Measurements from ENCODE around the gene PRICKLE3. TPM values are rescaled to one million over a fixed set of nuclear protein-coding genes. Genes with fewer than 3 reads are reported as not detected.

Gene PRICKLE3
- total RNA-seq, 1 experiment from 2014 or later, result 3.4 TPM

GRCh38 chrX:49212861-49213260 is 26.7 kb upstream of the PRICKLE3 start:
- no peak overlapping the region for H3K4me3 ChIP-seq
- no peak for DNase-seq
- H3K27me3 ChIP-seq, result no peaks in the 10 kb centered on the region
- H3K27ac ChIP-seq, result no peak overlapping the region
- H3K36me3 ChIP-seq, result no peaks in the 10 kb centered on the region
- no peaks in the 10 kb centered on the region for H3K4me1 ChIP-seq
- no peaks in the 10 kb centered on the region for H3K9me3 ChIP-seq (replicated peaks)

DNA sequence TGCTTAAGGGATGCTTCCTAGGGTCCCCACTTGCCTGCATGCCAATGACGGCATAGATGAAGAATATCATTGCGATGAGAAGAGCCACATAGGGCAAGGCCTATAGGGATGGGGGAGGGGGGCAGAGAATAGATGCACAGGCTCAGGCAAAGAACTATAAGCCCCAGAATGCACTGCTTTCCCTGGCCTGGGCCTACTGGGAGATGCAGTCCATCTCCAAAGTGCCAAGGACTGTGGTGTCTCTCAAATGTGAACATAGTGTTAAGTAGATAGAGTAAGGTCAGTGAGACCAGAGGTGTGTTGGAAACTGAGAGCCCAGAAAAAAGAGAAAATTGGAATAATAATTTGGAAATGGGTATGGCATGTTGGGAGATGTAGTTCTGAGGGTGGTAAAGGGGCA is 26.0 kb upstream of the PRICKLE3 start:
- no peaks in the 10 kb centered on the region for H3K4me1 ChIP-seq

DNA sequence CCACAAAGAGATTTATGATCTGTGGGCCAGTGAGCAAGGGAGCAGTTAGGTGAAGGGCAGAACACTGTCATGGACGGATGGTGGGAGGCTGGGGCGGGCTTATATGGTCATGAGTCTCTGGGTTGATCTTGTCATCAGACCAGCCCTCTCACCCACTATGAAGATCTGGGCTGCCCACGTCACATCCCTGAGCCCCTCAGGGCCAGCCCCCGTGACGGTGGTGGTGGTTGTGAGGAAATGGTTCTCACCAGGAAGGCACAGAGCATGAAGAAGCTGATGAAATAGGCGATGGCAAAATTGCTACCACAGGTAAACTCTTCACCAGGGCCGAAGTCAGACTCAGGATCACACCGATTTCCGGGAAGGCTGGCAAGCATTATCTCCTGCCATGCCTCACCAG is 24.9 kb upstream of the PRICKLE3 start:
- Histone ChIP-seq H3K4me1 (no peaks in the 10 kb centered on the region), H3K9me3 (replicated peaks) (no peaks in the 10 kb centered on the region), H3K27me3 (no peaks in the 10 kb centered on the region), H3K27ac (no peak overlapping the region), H3K4me3 (no peak overlapping the region), H3K36me3 (no peaks in the 10 kb centered on the region)
- DNase-seq, result no peak

More for the DNA sequence above, 26.0 kb upstream of the PRICKLE3 start:
- no peak overlapping the region for H3K4me3 ChIP-seq
- H3K9me3 ChIP-seq (replicated peaks), result no peaks in the 10 kb centered on the region
- no peak overlapping the region for H3K27ac ChIP-seq
- no peak for DNase-seq
- H3K36me3 ChIP-seq, result no peaks in the 10 kb centered on the region
- no peaks in the 10 kb centered on the region for H3K27me3 ChIP-seq

DNA sequence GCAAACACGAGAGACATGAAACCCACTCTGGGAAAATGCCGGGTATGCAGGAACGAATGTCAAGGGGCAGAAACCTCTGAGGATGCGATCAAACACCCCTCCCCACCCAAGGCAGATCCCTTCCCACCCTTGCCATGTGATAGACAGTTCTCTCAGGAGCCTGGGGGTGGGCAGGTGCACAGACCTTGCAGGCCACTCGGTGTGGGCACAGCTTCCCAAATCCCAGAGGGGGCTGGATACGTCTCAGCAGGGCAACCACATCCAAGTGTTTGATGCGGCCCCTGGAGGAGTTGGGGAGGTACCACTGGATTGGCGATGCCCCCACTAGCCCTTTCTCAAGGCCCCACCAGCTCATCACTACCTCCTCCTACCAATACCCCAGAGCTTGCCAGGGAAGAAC is 24.2 kb upstream of the PRICKLE3 start:
- no peaks in the 10 kb centered on the region for H3K4me1 ChIP-seq
- H3K36me3 ChIP-seq, result no peaks in the 10 kb centered on the region
- no peak overlapping the region for H3K27ac ChIP-seq
- H3K4me3 ChIP-seq, result no peak overlapping the region
- H3K27me3 ChIP-seq, result no peaks in the 10 kb centered on the region
- H3K9me3 ChIP-seq (replicated peaks), result no peaks in the 10 kb centered on the region
- no peak for DNase-seq

DNA sequence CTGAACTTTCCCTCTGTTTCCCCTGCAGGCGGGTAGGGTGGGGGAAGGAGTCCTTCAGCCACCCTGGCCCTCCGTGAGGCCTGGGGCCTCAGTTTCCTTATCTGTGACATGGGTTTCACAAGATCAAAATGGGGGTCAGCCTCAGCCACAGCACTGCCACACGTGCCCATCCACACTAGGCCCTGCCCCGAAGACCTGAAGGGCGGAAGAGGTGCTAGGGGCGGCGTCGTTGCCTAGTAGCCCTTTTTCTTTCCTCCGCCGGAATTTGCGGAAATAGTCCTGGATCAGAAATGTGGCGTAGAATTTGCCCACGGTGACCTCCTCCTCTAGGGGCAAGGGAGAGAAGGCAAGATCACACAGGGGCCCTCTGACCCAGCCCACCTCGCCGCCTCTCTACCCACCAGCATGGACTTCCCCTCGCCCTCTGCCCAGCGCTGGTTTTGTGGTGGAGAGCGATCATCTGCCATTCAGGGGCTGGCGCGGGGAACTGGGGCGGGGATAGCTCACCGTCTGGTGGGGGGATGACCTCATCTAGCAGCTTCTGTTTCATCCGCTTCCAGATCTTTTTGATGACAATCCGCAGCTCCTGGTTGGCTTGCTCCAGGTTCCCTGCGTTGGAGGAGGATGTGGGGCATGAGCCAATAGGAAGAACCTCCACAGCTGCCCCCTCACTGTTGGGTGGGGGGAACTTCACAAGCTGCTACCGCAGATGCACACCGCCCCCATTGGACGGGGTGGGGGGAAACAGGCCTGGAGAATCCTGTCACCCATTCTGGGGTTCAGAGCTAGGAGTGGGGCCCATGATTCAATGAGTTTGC is 23.5 kb upstream of the PRICKLE3 start:
- H3K36me3 ChIP-seq, result no peaks in the 10 kb centered on the region
- H3K27me3 ChIP-seq, result no peaks in the 10 kb centered on the region
- DNase-seq, result peak; percentile 27 to 41
- no peak overlapping the region for H3K27ac ChIP-seq
- no peaks in the 10 kb centered on the region for H3K9me3 ChIP-seq (replicated peaks)
- H3K4me1 ChIP-seq, result no peaks in the 10 kb centered on the region
- H3K4me3 ChIP-seq, result no peak overlapping the region

- no peaks in the 10 kb centered on the region for H3K4me1 ChIP-seq
- H3K9me3 ChIP-seq (replicated peaks), result no peaks in the 10 kb centered on the region
- no peak overlapping the region for H3K27ac ChIP-seq
- no peaks in the 10 kb centered on the region for H3K27me3 ChIP-seq
- H3K4me3 ChIP-seq, result no peak overlapping the region
- DNase-seq, result no peak
- H3K36me3 ChIP-seq, result no peaks in the 10 kb centered on the region
These were observed 22.2 kb upstream of the PRICKLE3 start for GRCh38 chrX:49208399-49208798.

GRCh38 chrX:49206543-49206942 is 20.4 kb upstream of the PRICKLE3 start:
- H3K4me3 ChIP-seq, result no peak overlapping the region
- no peak overlapping the region for H3K27ac ChIP-seq
- no peaks in the 10 kb centered on the region for H3K36me3 ChIP-seq
- no peaks in the 10 kb centered on the region for H3K4me1 ChIP-seq
- H3K27me3 ChIP-seq, result no peaks in the 10 kb centered on the region
- DNase-seq, result no peak
- no peaks in the 10 kb centered on the region for H3K9me3 ChIP-seq (replicated peaks)

DNA sequence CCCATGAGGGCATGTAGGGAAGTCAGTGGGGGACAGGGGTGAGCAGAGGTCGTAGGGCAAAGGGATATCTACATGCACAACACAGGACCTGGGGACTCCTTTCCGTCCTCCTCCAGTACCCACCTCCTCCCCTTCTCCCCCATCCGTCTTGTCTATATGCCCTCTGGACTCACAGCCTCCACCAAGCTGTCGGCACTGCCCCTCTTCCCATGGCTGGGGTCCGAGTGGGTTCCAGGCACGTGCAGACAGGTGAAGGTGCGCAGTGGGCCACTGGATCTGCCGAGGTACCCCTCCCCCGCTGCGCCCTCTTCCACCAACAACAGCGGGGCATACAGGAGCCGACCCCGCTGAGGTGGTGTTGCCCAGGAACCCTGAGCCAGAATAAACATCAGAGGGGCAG is 19.3 kb upstream of the PRICKLE3 start:
- DNase-seq, result no peak
- Histone ChIP-seq H3K27ac (no peak overlapping the region), H3K9me3 (replicated peaks) (no peaks in the 10 kb centered on the region), H3K4me1 (no peaks in the 10 kb centered on the region), H3K27me3 (no peaks in the 10 kb centered on the region), H3K36me3 (no peaks in the 10 kb centered on the region), H3K4me3 (no peak overlapping the region)

- H3K36me3 ChIP-seq, result no peaks in the 10 kb centered on the region
- H3K27ac ChIP-seq, result no peak overlapping the region
- H3K27me3 ChIP-seq, result no peaks in the 10 kb centered on the region
- H3K9me3 ChIP-seq (replicated peaks), result no peaks in the 10 kb centered on the region
- DNase-seq, result no peak
- H3K4me3 ChIP-seq, result no peak overlapping the region
- H3K4me1 ChIP-seq, result no peaks in the 10 kb centered on the region
These were observed 18.5 kb upstream of the PRICKLE3 start for GRCh38 chrX:49204709-49205108.

- Histone ChIP-seq H3K9me3 (replicated peaks) (no peaks in the 10 kb centered on the region), H3K4me1 (no peaks in the 10 kb centered on the region), H3K27ac (no peak overlapping the region), H3K36me3 (no peaks in the 10 kb centered on the region), H3K4me3 (no peak overlapping the region), H3K27me3 (no peaks in the 10 kb centered on the region)
- no peak for DNase-seq
These were observed 17.8 kb upstream of the PRICKLE3 start for GRCh38 chrX:49204017-49204416.

DNA sequence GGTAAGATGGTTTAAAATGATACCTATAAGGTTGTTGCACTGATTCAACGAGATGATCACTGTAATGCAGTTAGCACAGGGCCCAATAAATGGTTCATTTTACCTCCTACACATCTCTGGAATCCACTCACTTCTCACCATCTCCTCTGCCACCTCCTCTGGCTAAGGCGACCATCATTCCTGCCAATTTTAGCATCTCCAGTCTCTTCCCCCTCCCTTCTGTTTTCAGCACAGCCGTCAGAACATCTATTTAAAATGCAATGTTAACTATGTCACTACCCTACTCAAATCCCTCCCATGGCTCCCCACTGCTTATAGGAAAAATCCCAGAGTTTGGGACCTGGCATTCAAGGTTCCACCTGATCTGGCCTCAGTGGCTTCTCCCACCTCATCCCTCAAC is 17.4 kb upstream of the PRICKLE3 start:
- Histone ChIP-seq H3K36me3 (no peaks in the 10 kb centered on the region), H3K4me3 (no peak overlapping the region), H3K4me1 (no peaks in the 10 kb centered on the region), H3K9me3 (replicated peaks) (no peaks in the 10 kb centered on the region), H3K27me3 (no peaks in the 10 kb centered on the region), H3K27ac (no peak overlapping the region)
- no peak for DNase-seq

- Histone ChIP-seq H3K4me1 (no peaks in the 10 kb centered on the region), H3K4me3 (no peak overlapping the region), H3K36me3 (no peaks in the 10 kb centered on the region), H3K27ac (no peak overlapping the region), H3K9me3 (replicated peaks) (no peaks in the 10 kb centered on the region), H3K27me3 (no peaks in the 10 kb centered on the region)
- DNase-seq, result no peak
These were observed 15.8 kb upstream of the PRICKLE3 start for GRCh38 chrX:49202022-49202421.

- H3K27me3 ChIP-seq, result no peaks in the 10 kb centered on the region
- H3K9me3 ChIP-seq (replicated peaks), result no peaks in the 10 kb centered on the region
- H3K27ac ChIP-seq, result no peak within 1 kb of the TSS
- no peaks in the 10 kb centered on the region for H3K4me1 ChIP-seq
- DNase-seq, result peak; percentile 83
- no peaks in the 10 kb centered on the region for H3K36me3 ChIP-seq
- peak within 1 kb of the TSS; percentile 43 for H3K4me3 ChIP-seq
These were observed 14.0 kb upstream of the PRICKLE3 start, which contains the start of gene SYP for GRCh38 chrX:49199906-49200771. TSS of gene SYP (minus strand) at chrX:49200193. CDS start at chrX:49200186, 7 bp downstream.

DNA sequence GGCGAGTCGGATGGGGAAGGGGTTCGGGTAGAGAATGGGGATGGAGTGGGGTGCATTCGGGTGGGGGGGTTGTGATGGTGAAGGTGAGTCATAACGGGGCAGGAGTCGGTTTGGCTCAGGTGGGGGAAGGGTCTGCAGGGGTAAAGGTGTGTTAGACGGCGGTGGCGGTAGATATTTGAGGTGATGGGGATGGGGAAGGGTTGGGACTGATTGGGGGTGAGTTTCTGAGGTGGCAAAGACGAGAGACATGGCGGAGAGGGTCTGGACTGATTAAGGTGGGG is 13.1 kb upstream of the PRICKLE3 start:
- Histone ChIP-seq H3K27me3 (no peaks in the 10 kb centered on the region), H3K27ac (no peak overlapping the region), H3K36me3 (no peaks in the 10 kb centered on the region), H3K4me1 (no peaks in the 10 kb centered on the region), H3K4me3 (no peak overlapping the region), H3K9me3 (replicated peaks) (no peaks in the 10 kb centered on the region)
- no peak for DNase-seq

GRCh38 chrX:49198540-49199314 is 12.6 kb upstream of the PRICKLE3 start:
- DNase-seq, result no peak
- H3K27me3 ChIP-seq, result no peaks in the 10 kb centered on the region

More at GRCh38 chrX:49198540-49199314, 12.6 kb upstream of the PRICKLE3 start:
- Histone ChIP-seq H3K36me3 (no peaks in the 10 kb centered on the region), H3K27ac (no peak overlapping the region), H3K9me3 (replicated peaks) (no peaks in the 10 kb centered on the region), H3K4me1 (no peaks in the 10 kb centered on the region), H3K4me3 (no peak overlapping the region)
